ENCODE results near the gene ZNF579. TPM values are rescaled to one million over a fixed set of nuclear protein-coding genes. Genes with fewer than 3 reads are reported as not detected.

ZNF579 gene
- total and polyA plus RNA-seq, 2 of the 13 experiments (the other 11 are each of a cell fraction or from before 2014, with no cell fraction given) = 2.1 to 2.9 TPM

GRCh38 chr19:55624109-55625003, 43.7 kb upstream of the ZNF579 start, which contains the start of gene ZNF784 (continued):
- TF ChIP-seq ETS1 (CRISPR knock-in tag; IDR thresholded peaks at IDR 0.05) (no peak), ZNF768 (CRISPR knock-in tag; IDR thresholded peaks at IDR 0.05) (peak; percentile 20; the same call in 1 of the 2 replicates), TOPORS (CRISPR knock-in tag; IDR thresholded peaks at IDR 0.05) (no peak), JARID2 (CRISPR knock-in tag; IDR thresholded peaks at IDR 0.05; ENCODE audit: insufficient replicate concordance) (no peak), CHD4 (IDR thresholded peaks at IDR 0.05; ENCODE audit: borderline replicate concordance, low read length) (no peak), ZNF20 (CRISPR knock-in tag; IDR thresholded peaks at IDR 0.05) (no peak), GFI1 (CRISPR knock-in tag; IDR thresholded peaks at IDR 0.05; ENCODE audit: borderline replicate concordance) (no peak), ZNF143 (CRISPR knock-in tag; IDR thresholded peaks at IDR 0.05) (no peak), TMF1 (CRISPR knock-in tag; IDR thresholded peaks at IDR 0.05; ENCODE audit: low read depth) (no peak), RFXANK (CRISPR knock-in tag; IDR thresholded peaks at IDR 0.05) (no peak), ATM (IDR thresholded peaks at IDR 0.05; ENCODE audit: borderline replicate concordance) (no peak), ZFP62 (CRISPR knock-in tag; IDR thresholded peaks at IDR 0.05) (no peak), ZNF816 (CRISPR knock-in tag; IDR thresholded peaks at IDR 0.05; ENCODE audit: borderline replicate concordance) (no peak), SKIL (CRISPR knock-in tag; IDR thresholded peaks at IDR 0.05; ENCODE audit: borderline replicate concordance) (no peak), ZNF205 (CRISPR knock-in tag; IDR thresholded peaks at IDR 0.05) (no peak), ARHGAP35 (CRISPR knock-in tag; IDR thresholded peaks at IDR 0.05; ENCODE audit: borderline replicate concordance) (no peak), EHMT2 (IDR thresholded peaks at IDR 0.05; ENCODE audit: borderline replicate concordance, low read depth, low read length) (no peak), SP2 (CRISPR knock-in tag; IDR thresholded peaks at IDR 0.05) (no peak), DNMT3B (CRISPR knock-in tag; conservative IDR thresholded peaks at IDR 0.05) (no peak), RCOR2 (CRISPR knock-in tag; IDR thresholded peaks at IDR 0.05) (no peak), ZNF251 (CRISPR knock-in tag; IDR thresholded peaks at IDR 0.05) (no peak), NFE2L2 (IDR thresholded peaks at IDR 0.05; ENCODE audit: low read length) (no peak), ZNF570 (CRISPR knock-in tag; IDR thresholded peaks at IDR 0.05; ENCODE audit: borderline replicate concordance) (no peak), POLR2G (IDR thresholded peaks at IDR 0.05; ENCODE audit: low read depth, low read length) (peak; percentile 88), ELF4 (CRISPR knock-in tag; IDR thresholded peaks at IDR 0.05; ENCODE audit: borderline replicate concordance) (no peak)
- TF ChIP-seq, protein P1, sequence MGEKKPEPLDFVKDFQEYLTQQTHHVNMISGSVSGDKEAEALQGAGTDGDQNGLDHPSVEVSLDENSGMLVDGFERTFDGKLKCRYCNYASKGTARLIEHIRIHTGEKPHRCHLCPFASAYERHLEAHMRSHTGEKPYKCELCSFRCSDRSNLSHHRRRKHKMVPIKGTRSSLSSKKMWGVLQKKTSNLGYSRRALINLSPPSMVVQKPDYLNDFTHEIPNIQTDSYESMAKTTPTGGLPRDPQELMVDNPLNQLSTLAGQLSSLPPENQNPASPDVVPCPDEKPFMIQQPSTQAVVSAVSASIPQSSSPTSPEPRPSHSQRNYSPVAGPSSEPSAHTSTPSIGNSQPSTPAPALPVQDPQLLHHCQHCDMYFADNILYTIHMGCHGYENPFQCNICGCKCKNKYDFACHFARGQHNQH (CRISPR knock-in tag; IDR thresholded peaks at IDR 0.05) = no peak
